GM12873 (cell line): ENCODE results near the gene PDE4A.

Experiments used
- TF ChIP-seq, protein P1 (sequence below): IDR thresholded peaks from 2 replicates; pipeline ENCODE4 v1.5.1; 2012; ENCODE audit warnings: low read depth, mild to moderate bottlenecking, moderate library complexity, low read length, control low read depth; ENCODE audit not compliant: insufficient read depth; ENCODE audit errors: missing control alignments

PDE4A gene

DNA sequence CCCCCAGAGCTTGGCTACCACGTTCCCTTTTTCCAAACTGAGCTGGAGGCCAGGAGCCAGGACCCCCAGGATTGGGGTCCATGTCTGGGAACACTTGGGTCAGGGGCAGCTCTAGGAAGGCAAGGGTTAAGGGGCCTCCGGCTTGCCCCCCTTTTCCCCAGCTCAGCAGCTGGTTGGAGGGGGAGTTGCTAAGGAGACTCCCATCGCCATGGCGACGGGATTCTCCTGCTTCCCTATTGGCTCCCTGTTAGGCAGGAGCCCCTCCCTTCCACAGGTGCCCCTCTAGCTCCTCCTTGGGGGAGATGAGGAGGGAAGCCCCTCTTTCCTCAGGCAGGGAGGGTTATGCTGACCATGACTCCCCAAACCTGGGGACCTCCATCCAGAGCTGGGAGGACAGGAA lies 33.9 kb downstream of the PDE4A start:
- TF ChIP-seq, protein P1, sequence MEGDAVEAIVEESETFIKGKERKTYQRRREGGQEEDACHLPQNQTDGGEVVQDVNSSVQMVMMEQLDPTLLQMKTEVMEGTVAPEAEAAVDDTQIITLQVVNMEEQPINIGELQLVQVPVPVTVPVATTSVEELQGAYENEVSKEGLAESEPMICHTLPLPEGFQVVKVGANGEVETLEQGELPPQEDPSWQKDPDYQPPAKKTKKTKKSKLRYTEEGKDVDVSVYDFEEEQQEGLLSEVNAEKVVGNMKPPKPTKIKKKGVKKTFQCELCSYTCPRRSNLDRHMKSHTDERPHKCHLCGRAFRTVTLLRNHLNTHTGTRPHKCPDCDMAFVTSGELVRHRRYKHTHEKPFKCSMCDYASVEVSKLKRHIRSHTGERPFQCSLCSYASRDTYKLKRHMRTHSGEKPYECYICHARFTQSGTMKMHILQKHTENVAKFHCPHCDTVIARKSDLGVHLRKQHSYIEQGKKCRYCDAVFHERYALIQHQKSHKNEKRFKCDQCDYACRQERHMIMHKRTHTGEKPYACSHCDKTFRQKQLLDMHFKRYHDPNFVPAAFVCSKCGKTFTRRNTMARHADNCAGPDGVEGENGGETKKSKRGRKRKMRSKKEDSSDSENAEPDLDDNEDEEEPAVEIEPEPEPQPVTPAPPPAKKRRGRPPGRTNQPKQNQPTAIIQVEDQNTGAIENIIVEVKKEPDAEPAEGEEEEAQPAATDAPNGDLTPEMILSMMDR: no peak

DNA sequence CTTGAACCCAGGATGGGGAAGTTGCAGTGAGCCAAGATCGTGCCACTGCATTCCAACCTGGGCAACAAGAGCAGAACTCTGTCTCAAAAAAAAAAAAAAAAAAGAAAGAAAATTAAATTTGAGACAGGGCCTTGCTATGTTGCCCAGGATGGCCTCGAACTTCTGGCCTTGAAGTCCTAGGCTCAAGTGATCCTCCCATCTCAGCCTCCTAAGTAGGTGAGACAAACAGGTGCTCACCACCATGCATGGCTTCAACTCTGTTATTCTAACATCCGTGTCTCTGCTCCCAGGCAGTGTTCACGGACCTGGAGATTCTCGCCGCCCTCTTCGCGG lies 40.3 kb downstream of the PDE4A start:
- TF ChIP-seq, protein P1: no peak

DNA sequence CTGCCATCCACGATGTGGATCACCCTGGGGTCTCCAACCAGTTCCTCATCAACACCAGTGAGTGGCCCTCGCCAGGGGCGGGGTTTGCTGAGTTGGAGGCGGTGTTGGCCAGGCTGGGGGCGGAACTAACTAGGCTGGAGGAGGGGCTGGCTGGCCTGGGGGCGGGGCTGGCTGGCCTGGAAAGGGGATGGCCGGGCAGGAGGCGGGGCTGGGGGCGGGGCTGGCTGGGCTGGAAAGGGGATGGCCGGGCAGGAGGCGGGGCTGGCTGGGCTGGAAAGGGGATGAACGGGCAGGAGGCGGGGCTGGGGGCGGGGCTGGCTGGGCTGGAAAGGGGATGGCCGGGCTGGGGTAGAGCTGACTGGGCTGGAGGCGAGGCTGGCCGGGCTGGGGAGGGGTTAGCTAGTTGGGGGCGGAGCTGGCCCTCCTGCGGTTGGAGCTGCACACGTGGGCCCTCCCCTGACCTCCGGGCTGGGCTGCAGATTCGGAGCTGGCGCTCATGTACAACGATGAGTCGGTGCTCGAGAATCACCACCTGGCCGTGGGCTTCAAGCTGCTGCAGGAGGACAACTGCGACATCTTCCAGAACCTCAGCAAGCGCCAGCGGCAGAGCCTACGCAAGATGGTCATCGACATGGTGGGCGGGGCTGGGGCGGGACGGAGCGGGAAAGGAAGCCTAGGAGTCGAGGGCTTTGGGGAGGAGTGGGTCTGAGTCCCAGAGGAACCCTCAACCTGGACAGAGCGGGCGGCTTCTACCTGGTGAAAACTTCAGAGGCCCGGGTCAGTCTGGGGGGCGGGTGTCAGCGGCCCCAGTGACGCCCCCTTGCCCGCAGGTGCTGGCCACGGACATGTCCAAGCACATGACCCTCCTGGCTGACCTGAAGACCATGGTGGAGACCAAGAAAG lies 41.0 kb downstream of the PDE4A start:
- TF ChIP-seq, protein P1: no peak

DNA sequence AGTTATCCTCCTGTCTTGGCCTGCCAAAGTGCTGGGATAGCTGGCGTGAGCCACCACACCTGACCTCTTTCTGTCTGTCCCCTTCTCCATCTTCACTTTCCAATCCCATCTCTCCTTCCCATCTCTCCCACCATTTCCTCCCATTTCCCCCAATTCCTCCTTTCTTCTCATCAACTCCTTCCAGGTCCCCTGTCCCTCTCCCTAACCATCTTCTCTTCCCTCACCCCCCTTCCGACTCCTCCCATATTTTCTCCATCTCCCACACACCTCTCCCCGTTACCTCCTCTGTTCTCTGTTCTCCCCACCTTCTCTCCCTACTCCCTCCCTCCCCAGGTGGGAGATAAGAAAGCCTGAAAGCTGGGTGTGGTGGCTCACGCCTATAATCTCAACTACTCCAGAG lies 42.2 kb downstream of the PDE4A start:
- TF ChIP-seq, protein P1: no peak

DNA sequence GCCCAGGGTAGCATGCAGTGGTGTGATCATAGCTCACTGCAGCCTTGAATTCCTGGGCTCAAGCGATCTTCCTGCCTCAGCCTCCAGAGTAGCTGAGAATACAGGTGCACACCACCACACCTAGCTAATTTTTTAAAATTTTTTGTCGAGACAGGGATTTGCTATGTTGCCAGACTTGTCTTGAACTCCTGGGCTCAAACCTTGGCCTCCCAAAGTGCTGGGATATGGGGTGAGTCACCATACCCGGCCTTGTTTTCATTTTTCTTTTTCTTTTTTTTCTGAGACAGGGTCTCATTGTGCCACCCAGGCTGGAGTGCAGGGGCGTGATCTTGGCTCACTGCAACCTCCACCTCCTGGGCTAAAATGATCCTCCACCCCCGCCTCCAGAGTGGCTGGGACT lies 44.1 kb downstream of the PDE4A start:
- TF ChIP-seq, protein P1: no peak

DNA sequence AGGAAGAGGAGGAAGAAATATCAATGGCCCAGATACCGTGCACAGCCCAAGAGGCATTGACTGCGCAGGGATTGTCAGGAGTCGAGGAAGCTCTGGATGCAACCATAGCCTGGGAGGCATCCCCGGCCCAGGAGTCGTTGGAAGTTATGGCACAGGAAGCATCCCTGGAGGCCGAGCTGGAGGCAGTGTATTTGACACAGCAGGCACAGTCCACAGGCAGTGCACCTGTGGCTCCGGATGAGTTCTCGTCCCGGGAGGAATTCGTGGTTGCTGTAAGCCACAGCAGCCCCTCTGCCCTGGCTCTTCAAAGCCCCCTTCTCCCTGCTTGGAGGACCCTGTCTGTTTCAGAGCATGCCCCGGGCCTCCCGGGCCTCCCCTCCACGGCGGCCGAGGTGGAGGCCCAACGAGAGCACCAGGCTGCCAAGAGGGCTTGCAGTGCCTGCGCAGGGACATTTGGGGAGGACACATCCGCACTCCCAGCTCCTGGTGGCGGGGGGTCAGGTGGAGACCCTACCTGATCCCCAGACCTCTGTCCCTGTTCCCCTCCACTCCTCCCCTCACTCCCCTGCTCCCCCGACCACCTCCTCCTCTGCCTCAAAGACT lies 46.9 kb downstream of the PDE4A start:
- TF ChIP-seq, protein P1: no peak

DNA sequence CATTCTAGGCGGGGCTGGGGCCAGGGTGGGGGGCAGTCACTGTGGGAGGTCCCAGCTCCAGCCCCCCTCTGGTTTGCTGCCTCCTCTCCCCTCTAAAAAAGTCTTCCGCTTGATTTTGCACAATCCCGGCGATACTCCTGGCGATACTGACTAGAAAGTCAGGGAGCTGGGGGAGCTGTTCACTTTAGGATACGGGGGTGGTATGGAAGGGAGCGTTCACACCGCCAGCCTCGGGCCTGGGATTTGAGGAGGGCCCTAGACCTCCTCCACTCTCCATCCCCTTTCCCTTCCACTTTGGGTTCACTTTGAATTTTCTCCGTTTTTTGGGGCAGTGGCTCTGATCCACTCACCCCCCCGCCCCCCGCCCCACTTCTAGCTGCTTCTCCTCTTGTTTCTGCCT lies 47.8 kb downstream of the PDE4A start:
- TF ChIP-seq, protein P1: no peak
